Measurements from ENCODE around the gene EML1.

The EML1 gene

DNA sequence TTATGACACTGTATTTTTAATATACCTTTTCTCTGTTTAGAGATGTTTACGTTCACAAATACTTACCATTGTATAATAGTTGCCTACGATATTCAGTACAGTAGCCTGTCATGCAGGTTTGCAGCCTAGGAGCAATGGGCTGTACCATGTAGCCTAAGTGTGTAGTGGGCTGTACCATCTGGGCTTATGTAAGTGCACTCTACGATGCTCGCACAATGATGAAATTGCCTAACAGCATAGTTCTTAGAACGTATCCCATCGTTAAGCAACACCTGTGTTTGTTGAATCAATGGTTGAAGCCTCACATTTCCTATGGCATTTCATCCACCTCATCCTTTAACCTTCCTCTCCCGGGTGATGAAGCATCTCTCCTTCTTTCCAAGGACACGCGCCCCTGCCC, 12.5 kb upstream of the EML1 start:
- no peak for DNase-seq

DNA sequence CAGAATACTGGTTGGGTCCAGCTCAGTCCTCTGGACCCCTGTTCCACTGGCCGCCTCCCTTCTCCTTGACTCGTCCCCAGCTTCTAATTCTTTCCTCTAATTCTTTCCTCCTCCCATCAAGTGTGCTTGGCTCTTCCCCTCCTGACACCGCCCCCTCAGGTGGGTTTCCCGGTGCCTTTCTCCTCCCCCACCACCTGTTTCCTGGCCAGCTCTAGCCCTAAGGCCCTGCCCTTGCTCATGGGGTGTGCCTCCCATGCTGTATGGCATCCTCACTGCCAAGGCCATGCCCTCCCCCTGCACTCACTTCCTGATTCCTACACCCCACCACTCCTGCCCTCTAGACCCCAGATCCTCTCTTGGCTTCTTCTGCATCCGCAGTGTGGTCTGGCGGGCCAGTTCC, 12.1 kb upstream of the EML1 start:
- DNase-seq: no peak

DNA sequence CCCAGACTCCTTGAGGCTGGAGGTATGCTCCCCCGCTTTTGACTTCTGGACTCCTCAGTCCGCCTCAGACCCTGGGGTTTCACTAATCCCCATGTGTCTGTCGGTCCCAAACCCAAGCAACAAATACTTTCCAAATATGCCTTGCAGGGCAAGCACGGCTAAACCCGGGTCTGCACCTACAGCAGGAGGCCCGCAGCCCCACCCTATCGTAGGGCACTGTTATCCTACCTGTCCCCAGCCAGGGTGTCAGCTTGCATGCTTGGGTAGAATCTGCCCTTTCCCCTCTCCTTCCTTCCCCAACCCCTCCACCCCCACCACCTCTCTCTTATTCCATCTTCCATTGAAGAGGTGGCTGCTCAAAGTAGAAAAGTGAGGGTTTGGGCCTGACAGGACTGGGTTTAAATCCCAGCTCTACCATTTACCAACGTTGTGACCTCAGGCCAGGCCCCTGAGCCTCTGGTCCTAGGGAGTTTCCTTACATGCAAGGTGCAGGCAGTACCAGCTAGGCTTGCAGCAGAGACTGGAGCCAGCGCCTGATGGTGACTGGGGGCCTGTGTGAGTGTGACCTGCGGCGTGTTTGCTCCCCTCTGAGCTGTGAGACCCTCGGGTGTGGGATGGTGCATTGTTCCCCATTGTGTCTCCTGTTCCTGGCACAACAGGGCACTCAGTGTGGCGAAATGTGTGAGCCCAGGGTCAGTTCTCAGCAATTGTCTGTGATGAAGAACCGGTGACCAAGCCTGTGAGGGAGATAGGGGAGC, 11.2 kb upstream of the EML1 start:
- DNase-seq: no peak

GRCh38 chr14:99784508-99784907, 8.7 kb upstream of the EML1 start:
- no peak for DNase-seq

GRCh38 chr14:99785426-99785825, 7.8 kb upstream of the EML1 start:
- DNase-seq: no peak

- DNase-seq: no peak
These were observed 6.7 kb upstream of the EML1 start for GRCh38 chr14:99786511-99786989.

GRCh38 chr14:99788713-99789112, 4.5 kb upstream of the EML1 start:
- DNase-seq: no peak

- no peak for DNase-seq
These were observed 3.6 kb upstream of the EML1 start for GRCh38 chr14:99789581-99789980.

- DNase-seq: no peak
These were observed 2.8 kb upstream of the EML1 start for GRCh38 chr14:99790201-99790977.

DNA sequence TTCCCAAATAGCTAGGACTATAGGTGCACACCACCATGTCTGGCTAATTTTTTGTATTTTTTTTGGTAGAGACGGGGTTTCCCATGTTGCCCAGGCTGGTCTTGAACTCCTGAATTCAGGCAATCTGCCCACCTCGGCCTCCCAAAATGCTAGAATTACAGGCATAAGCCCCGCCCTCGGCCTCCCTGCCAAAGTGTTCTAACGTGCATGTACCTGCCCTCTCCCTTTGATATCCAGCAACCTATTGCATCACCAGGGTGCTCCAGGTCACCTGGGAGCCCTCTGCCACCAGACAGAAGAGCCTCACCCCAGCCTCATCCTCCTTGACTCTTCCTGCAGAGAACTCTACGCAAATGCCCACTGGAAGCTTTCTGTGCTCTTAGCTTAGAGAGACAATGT, 2.2 kb upstream of the EML1 start:
- DNase-seq: no peak

GRCh38 chr14:99791476-99792209, 1.6 kb upstream of the EML1 start:
- no peak for DNase-seq

GRCh38 chr14:99792210-99792535, 1.0 kb upstream of the EML1 start:
- no peak for DNase-seq

DNA sequence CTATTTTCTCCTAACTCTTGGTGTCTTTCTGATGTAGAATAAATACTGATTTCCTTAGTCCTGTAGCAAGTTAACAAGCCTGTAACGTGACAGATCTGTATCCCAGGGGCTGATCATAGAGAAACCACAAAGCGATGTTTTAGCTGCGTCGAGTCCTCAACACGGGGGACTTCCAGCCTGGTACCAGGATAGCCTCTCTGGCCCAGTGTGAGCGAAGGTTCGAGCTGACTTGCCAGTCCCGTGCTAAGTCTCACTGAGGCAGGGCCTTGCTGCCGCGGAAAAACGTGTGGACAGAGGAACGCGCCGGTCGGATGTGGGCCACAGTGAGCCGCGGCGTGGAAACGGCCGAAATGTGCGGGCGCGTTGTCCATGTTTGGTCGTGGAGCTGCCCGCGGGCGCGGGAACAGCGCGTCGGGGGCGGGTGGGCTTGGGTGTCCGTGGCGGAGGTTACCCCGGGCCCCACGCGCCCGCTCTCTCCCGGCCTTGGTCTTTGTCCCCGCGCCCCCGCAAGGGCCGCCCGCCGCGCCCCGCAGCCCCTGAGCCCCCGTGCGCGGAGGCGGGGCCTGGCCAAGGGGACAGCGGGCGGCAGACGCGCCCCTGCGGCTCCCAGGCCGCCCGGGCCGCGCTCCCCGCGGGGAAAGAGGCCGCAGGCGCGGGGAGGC, 531 bp upstream of the EML1 start:
- peak; percentile 2 for DNase-seq

DNA sequence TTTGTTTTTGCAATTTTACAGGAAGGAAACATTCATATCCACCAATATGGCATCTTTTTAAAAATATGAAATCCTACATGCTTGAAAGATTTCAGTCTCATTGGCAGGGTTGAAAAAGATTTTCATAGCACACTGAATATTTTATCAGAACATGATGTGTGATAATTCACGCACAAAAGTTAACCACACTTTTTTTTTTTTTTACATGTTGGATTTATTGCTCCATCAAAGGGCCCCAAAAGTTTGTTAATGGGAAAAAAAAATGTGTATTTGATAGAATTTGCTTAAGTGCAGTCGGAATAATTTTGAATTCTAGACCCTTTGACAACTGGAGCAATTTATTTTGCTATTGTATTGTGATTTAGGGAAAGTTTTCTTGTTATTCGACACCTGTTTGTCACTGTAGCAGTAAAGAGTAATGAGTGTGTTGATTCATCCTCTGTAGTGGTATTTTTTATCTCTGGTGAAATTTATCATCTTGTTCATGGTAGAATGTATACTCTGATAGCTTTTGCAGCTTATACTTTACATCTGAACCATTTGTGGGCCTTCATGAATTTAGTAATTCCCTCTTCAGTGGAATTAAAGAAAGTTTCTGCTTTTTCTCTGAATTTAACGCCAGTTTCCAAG, 1.1 kb downstream of the EML1 start:
- DNase-seq: no peak

- no peak for DNase-seq
These were observed 1.8 kb downstream of the EML1 start for GRCh38 chr14:99795046-99795445.

DNA sequence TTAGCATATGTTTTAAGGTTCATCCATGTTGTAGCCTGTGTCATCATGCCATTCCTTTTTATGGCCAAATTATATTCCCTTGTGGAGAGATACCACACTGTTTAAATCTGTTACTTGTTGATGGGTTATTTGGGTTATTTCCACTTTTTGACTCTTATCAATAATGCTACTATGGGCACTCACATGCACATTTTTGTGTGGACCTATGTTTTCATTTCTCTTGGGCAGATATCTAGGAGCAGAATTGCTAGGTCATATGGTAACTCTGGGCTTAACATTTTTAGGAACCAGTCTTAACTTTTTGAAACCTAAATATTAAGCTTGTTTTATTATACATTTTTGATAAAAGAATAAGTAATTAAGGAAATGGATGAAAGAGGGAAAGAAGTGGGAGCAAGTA, 4.0 kb downstream of the EML1 start:
- no peak for DNase-seq

DNA sequence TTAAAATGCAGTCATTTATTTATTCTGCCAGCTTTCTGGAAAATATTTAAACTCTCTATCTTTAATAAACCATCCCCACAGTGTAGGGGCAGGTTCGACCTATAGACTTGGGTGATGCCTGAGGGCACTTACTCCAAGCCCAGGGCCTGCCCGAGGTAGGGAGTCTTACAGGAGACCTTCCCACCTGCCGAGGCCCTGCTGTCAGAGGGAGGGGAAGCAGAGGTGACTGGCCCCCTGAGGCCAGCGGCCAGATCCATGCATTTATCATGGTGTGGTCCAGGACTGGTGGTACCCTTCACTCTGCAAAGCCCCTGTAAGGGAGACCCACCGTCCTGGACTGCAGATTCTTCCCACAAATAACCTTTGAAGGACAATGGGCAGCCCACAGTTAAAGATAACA, 7.6 kb downstream of the EML1 start:
- no peak for DNase-seq

DNA sequence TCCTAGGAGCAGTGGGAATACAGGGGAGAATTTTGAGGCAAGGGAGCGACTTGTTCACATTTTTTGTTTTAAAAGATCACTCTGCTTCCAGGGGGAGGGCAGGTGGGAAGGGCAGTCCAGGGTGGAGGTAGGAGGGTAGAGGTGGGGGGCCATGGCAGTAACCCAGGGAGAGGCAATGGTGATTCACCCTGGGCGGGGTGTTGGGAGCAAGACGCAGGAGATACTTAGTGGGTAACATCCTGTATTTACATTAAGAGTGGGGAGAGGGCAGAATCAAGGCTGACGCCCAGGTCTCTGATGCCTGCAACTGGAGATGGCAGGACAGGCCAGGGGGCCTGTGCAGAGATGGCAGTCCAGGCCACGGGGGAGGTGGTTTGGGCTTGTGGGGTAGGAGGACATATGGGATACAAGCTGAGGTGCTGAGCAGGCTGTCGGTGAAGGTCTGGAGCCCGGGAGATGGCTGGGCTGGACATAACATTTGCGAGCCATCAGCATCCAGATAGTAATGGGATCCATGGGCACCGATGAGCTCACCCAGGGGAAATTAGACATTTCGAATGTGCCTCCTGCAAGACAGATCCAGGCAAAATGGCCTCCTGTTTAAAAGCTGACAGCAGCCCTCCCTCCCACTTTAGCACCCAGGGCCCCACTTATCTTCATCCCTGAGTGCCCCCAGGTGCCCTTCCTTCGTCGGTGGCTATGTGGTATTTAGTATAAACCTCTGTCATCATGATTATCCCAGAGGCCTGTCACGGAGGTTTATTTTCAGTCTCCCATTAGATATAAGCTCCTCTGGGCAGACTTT, 9.3 kb downstream of the EML1 start:
- DNase-seq: no peak

GRCh38 chr14:99803106-99803775, 10.0 kb downstream of the EML1 start:
- no peak for DNase-seq

DNA sequence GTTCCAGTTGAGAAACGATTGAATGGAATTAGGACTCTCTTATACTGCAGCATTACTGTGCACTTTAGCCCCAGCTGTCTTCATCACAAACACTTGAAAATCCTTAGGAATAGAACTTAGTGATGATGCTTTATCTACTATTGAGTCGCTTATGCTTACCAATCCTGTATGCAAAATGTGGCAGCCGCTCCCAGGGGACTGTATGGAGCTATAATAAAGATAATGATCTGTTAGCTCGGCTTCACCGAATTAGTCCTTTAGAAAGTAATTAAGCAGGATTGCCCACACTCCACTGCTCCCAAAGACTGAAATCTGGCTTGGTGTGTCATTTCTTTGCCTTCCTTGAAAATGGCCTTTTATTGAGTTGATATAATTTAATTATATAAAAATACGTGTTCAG, 10.6 kb downstream of the EML1 start:
- no peak for DNase-seq

DNA sequence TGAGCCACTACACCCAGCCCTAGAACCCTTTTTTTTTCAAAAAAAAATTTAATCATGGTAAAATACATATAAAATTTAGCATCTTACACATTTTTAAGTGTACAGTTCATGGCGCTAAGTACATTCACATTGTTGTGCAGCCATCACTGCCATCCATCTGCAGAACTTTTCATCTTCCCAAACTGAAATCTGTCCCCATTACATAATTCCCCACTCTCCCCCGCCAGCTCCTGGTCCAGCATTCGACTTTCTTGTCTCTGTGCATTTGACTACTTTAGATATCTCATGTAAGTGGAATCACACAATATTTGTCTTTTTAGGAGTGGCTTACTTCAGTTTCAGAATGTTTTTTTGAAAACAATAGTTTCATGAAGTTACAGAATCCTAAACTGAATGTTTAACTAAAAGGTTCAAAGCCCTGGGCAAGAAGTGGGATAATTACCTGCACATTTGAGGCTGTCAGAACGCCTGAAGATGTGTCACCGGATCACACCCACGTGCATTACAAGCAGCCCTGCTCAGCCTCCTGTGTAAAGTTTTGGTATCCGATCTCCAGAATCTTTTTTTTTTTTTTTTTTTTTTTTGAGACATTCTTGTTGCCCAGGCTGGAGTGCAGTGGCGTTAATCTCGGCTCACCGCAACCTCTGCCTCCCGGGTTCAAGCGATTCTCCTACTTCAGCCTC, 12.7 kb downstream of the EML1 start:
- no peak for DNase-seq

All from CD4-positive, alpha-beta T cell treated with Interleukin-12 subunit alpha and Interleukin-12 subunit beta, for 1 hour (primary cell).